ENCODE data around the gene SPNS3. TPM values are rescaled to one million over a fixed set of nuclear protein-coding genes. Genes with fewer than 3 reads are reported as not detected.

Gene SPNS3
- total and polyA plus RNA-seq, 2 donors (not counting 3 experiments of a cell fraction or from before 2014, with no cell fraction given): 0.18 to 0.66 TPM

- no TSS peak for BruUV-seq (replicated peaks)
- intact Hi-C loops (cut with micrococcal nuclease) (no loop called here), dilution Hi-C loops (cut with MboI; ENCODE audit: extremely low pct_ligation_motif_present, low sequenced_read_pairs) (no loop called here)
- Histone ChIP-seq H4K20me1 (replicated peaks; ENCODE audit: control insufficient read depth, extremely low read depth, insufficient read depth, low read length) (no peaks in the 10 kb centered on the region), H3K4me3 (replicated peaks in 1 of 3; ENCODE audit: insufficient read depth in 1 of 3, low read depth in 1 of 3, low read length in 3 of 3) (no peak overlapping the region), H3K9me3 (replicated peaks; ENCODE audit: control insufficient read depth, insufficient read depth, low read length) (no peaks in the 10 kb centered on the region), H3K4me1 (ENCODE audit: control insufficient read depth, extremely low read depth, insufficient read depth, low read length) (peaks cover 77% of the 10 kb centered on the region), H3K79me2 (ENCODE audit: control insufficient read depth, insufficient read depth, low read length) (no peaks in the 10 kb centered on the region), H3K9me1 (replicated peaks; ENCODE audit: control insufficient read depth, extremely low read depth, insufficient read depth, low read length) (no peaks in the 10 kb centered on the region), H3K4me2 (ENCODE audit: insufficient read depth, low read length) (no peak overlapping the region), H3K9ac (replicated peaks; ENCODE audit: extremely low read depth, insufficient read depth, low read length) (no peak overlapping the region), H3K36me3 (ENCODE audit: control insufficient read depth in 2 of 2, extremely low read depth in 1 of 2, insufficient read depth in 2 of 2, low read length in 2 of 2) (peaks cover 2 to 35% of the 10 kb centered on the region in 2 experiments), H2AFZ (ENCODE audit: low read depth, low read length) (no peak overlapping the region), H3K27ac (ENCODE audit: insufficient read depth, low read depth, low read length) (no peak overlapping the region), H3K27me3 (ENCODE audit: control insufficient read depth in 2 of 2, insufficient read depth in 2 of 2, low read length in 2 of 2) (no peaks in the 10 kb centered on the region)
- TF ChIP-seq POLR2A (IDR thresholded peaks at IDR 0.05; ENCODE audit: low read depth, low read length) (no peak), POLR2AphosphoS5 (IDR thresholded peaks at IDR 0.05; ENCODE audit: insufficient read depth, low read depth, low read length) (peak; percentile 6)
- FAIRE-seq (no peak), DNase-seq (ENCODE audit: low read depth, low spot score) (no peak)
- ChIA-PET POLR2A (interaction anchor here (0.6 kb wide), 1 partner anchor 14 kb away, joined by 3 read pairs; no protein-coding TSS in a partner anchor), CTCF (no interaction called here)
Observed at GRCh38 chr17:4535667-4536258, 102.0 kb downstream of the SPNS3 start.

- CTCF ChIA-PET: interaction anchor here (0.9 to 6.7 kb wide), 3 partner anchors 10 to 36 kb away, joined by 3 to 31 read pairs (median 3); partner anchors contain the start of gene SPNS2
Observed at GRCh38 chr17:4536259-4536741, 102.6 kb downstream of the SPNS3 start.

More at GRCh38 chr17:4536259-4536741, 102.6 kb downstream of the SPNS3 start:
- FAIRE-seq (no peak), DNase-seq (ENCODE audit: low read depth, low spot score) (no peak)
- Histone ChIP-seq H3K36me3 (ENCODE audit: control insufficient read depth in 2 of 2, extremely low read depth in 1 of 2, insufficient read depth in 2 of 2, low read length in 2 of 2) (peaks cover 2 to 35% of the 10 kb centered on the region in 2 experiments), H3K79me2 (ENCODE audit: control insufficient read depth, insufficient read depth, low read length) (no peaks in the 10 kb centered on the region), H3K9me1 (replicated peaks; ENCODE audit: control insufficient read depth, extremely low read depth, insufficient read depth, low read length) (no peaks in the 10 kb centered on the region), H3K27ac (ENCODE audit: insufficient read depth, low read depth, low read length) (no peak overlapping the region), H2AFZ (ENCODE audit: low read depth, low read length) (no peak overlapping the region), H3K4me2 (ENCODE audit: insufficient read depth, low read length) (no peak overlapping the region), H3K4me3 (replicated peaks in 1 of 3; ENCODE audit: insufficient read depth in 1 of 3, low read depth in 1 of 3, low read length in 3 of 3) (no peak overlapping the region), H3K9me3 (replicated peaks; ENCODE audit: control insufficient read depth, insufficient read depth, low read length) (no peaks in the 10 kb centered on the region), H4K20me1 (replicated peaks; ENCODE audit: control insufficient read depth, extremely low read depth, insufficient read depth, low read length) (no peaks in the 10 kb centered on the region), H3K9ac (replicated peaks; ENCODE audit: extremely low read depth, insufficient read depth, low read length) (no peak overlapping the region), H3K27me3 (ENCODE audit: control insufficient read depth in 2 of 2, insufficient read depth in 2 of 2, low read length in 2 of 2) (no peaks in the 10 kb centered on the region), H3K4me1 (ENCODE audit: control insufficient read depth, extremely low read depth, insufficient read depth, low read length) (peaks cover 77% of the 10 kb centered on the region)
- POLR2A ChIA-PET: interaction anchor here (0.6 kb wide), 1 partner anchor 13 kb away, joined by 3 read pairs; no protein-coding TSS in a partner anchor
- intact Hi-C loops (cut with micrococcal nuclease) (no loop called here), dilution Hi-C loops (cut with MboI; ENCODE audit: extremely low pct_ligation_motif_present, low sequenced_read_pairs) (no loop called here)
- TF ChIP-seq POLR2A (IDR thresholded peaks at IDR 0.05; ENCODE audit: low read depth, low read length) (peak; percentile 16), JUN (IDR thresholded peaks at IDR 0.05; ENCODE audit: borderline replicate concordance, insufficient read depth, insufficient read length, low read depth) (no peak), POLR2AphosphoS5 (IDR thresholded peaks at IDR 0.05; ENCODE audit: insufficient read depth, low read depth, low read length) (peak; percentile 22), MYC (IDR thresholded peaks at IDR 0.05; ENCODE audit: low read depth, low read length) (no peak), FOS (IDR thresholded peaks at IDR 0.05; ENCODE audit: borderline replicate concordance, insufficient read depth, low read length) (no peak), EZH2 (IDR thresholded peaks at IDR 0.05; ENCODE audit: borderline replicate concordance, low read depth, low read length, severe bottlenecking) (no peak)
- no TSS peak for BruUV-seq (replicated peaks)

Data from endothelial cell of umbilical vein (primary cell).